ENCODE results near the gene ARHGAP15. TPM values are rescaled to one million over a fixed set of nuclear protein-coding genes. Genes with fewer than 3 reads are reported as not detected.
A peak's percentile ranks its signal among the peaks of the same experiment; 100 is the strongest.

ARHGAP15 gene
- total and polyA plus RNA-seq, 2 experiments from 2014 or later: not detected

GRCh38 chr2:143807671-143808070, 678.5 kb downstream of the ARHGAP15 start:
- Histone ChIP-seq H3K9me2 (ENCODE audit: insufficient read depth) (no peaks in the 10 kb centered on the region), H3K4me3 (no peak overlapping the region), H3K27ac (no peak overlapping the region), H3K9ac (no peak overlapping the region), H3K4me2 (ENCODE audit: unreplicated experiment) (no peak overlapping the region), H2AFZ (no peak overlapping the region), H3K4me1 (ENCODE audit: insufficient read depth) (no peaks in the 10 kb centered on the region), H3K79me2 (ENCODE audit: insufficient read depth) (no peaks in the 10 kb centered on the region), H3K9me3 (ENCODE audit: low read depth) (no peaks in the 10 kb centered on the region), H3F3A (ENCODE audit: insufficient read depth) (no peaks in the 10 kb centered on the region), H3K36me3 (ENCODE audit: low read depth) (no peaks in the 10 kb centered on the region), H3K27me3 (replicated peaks; ENCODE audit: insufficient read depth) (no peaks in the 10 kb centered on the region), H4K20me1 (ENCODE audit: insufficient read depth) (no peaks in the 10 kb centered on the region)
- peak; percentile 12 for DNase-seq
- in situ Hi-C loops (cut with MboI): no loop called here
- TF ChIP-seq EZH2 (IDR thresholded peaks at IDR 0.05; ENCODE audit: insufficient read depth, poor library complexity, severe bottlenecking): no peak
- TF ChIP-seq EZH2phosphoT487 (IDR thresholded peaks at IDR 0.05; ENCODE audit: insufficient read depth, low read depth): no peak
- WGBS, 2 experiments (ENCODE audit: low coverage in 1 of 2, low lambda C conversion rate in 2 of 2, missing lambda C conversion rate in 2 of 2): 60 to 89% methylated on average over 1 of the region's 1 CpG

DNA sequence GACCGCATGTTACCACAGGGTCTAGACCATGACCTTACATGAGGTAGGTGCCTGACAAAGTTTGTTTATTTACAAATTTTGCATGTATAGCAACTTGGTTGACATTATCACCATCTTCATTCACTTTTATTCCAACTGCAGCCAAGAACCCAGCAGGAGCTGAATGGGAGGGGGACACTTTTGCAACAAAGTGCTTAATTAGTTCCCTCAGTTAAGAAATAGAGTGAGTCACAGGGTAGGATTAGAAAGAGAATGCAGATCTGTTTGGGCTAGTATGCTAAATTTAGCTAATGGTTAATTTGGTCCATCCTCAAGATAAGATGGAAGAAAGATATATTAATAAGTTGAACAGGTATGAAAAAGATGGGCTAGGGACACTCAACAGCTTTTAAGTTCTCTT, 678.9 kb downstream of the ARHGAP15 start:
- DNase-seq: peak; percentile 14
- Histone ChIP-seq H4K20me1 (ENCODE audit: insufficient read depth) (no peaks in the 10 kb centered on the region), H3K9ac (no peak overlapping the region), H3F3A (ENCODE audit: insufficient read depth) (no peaks in the 10 kb centered on the region), H3K9me3 (ENCODE audit: low read depth) (no peaks in the 10 kb centered on the region), H3K27ac (no peak overlapping the region), H3K4me2 (ENCODE audit: unreplicated experiment) (no peak overlapping the region), H3K27me3 (replicated peaks; ENCODE audit: insufficient read depth) (no peaks in the 10 kb centered on the region), H3K4me1 (ENCODE audit: insufficient read depth) (no peaks in the 10 kb centered on the region), H3K36me3 (ENCODE audit: low read depth) (no peaks in the 10 kb centered on the region), H3K79me2 (ENCODE audit: insufficient read depth) (no peaks in the 10 kb centered on the region), H2AFZ (no peak overlapping the region), H3K4me3 (no peak overlapping the region), H3K9me2 (ENCODE audit: insufficient read depth) (no peaks in the 10 kb centered on the region)
- in situ Hi-C loops (cut with MboI): no loop called here
- TF ChIP-seq EZH2phosphoT487 (IDR thresholded peaks at IDR 0.05; ENCODE audit: insufficient read depth, low read depth): no peak
- 97 to 100% methylated on average over 1 of the region's 1 CpG for WGBS, 2 experiments (ENCODE audit: low coverage in 1 of 2, low lambda C conversion rate in 2 of 2, missing lambda C conversion rate in 2 of 2)

DNA sequence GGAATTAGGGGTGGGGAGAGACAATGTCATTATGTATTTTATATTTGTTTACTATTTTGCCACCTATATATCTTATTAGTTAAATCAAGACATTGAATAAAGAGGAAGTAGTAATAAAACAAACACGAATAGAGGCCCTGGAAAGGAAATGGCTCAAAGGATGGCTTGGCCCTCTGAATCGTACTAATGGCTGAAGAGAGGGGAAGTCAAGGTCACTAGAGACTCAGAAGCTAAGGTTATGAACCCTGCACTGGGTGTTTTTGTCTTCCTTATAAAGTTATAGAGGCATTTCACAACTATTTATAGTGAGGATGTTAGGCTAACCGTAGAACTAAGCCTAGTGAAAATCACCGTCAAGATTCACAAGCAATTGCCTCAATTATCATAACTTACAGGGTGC, 685.9 kb downstream of the ARHGAP15 start:
- Histone ChIP-seq H3K27me3 (replicated peaks; ENCODE audit: insufficient read depth) (no peaks in the 10 kb centered on the region), H3K9me2 (ENCODE audit: insufficient read depth) (no peaks in the 10 kb centered on the region), H3F3A (ENCODE audit: insufficient read depth) (no peaks in the 10 kb centered on the region), H3K36me3 (ENCODE audit: low read depth) (no peaks in the 10 kb centered on the region), H3K4me1 (ENCODE audit: insufficient read depth) (0 out of 2 replicates have a peak, but pooled peaks cover 3% of the 10 kb centered on the region), H3K4me3 (no peak overlapping the region), H3K79me2 (ENCODE audit: insufficient read depth) (no peaks in the 10 kb centered on the region), H3K9ac (no peak overlapping the region), H4K20me1 (ENCODE audit: insufficient read depth) (no peaks in the 10 kb centered on the region), H3K27ac (no peak overlapping the region), H3K9me3 (ENCODE audit: low read depth) (no peaks in the 10 kb centered on the region), H2AFZ (no peak overlapping the region), H3K4me2 (ENCODE audit: unreplicated experiment) (no peak overlapping the region)
- in situ Hi-C loops (cut with MboI): no loop called here
- no peak for TF ChIP-seq EZH2phosphoT487 (IDR thresholded peaks at IDR 0.05; ENCODE audit: insufficient read depth, low read depth)
- 89 to 91% methylated on average over 4 of the region's 4 CpGs for WGBS, 2 experiments (ENCODE audit: low coverage in 1 of 2, low lambda C conversion rate in 2 of 2, missing lambda C conversion rate in 2 of 2)
- DNase-seq: no peak

GRCh38 chr2:143816916-143817315, 687.7 kb downstream of the ARHGAP15 start:
- no peaks in the 10 kb centered on the region for H3K9me3 ChIP-seq (ENCODE audit: low read depth)
- H3K4me3 ChIP-seq: no peak overlapping the region
- H4K20me1 ChIP-seq (ENCODE audit: insufficient read depth): no peaks in the 10 kb centered on the region
- no peaks in the 10 kb centered on the region for H3K27me3 ChIP-seq (replicated peaks; ENCODE audit: insufficient read depth)
- no peak for DNase-seq
- H2AFZ ChIP-seq: no peak overlapping the region
- H3K27ac ChIP-seq: no peak overlapping the region
- in situ Hi-C loops (cut with MboI): no loop called here
- no peaks in the 10 kb centered on the region for H3K9me2 ChIP-seq (ENCODE audit: insufficient read depth)
- no peaks in the 10 kb centered on the region for H3F3A ChIP-seq (ENCODE audit: insufficient read depth)
- 59 to 61% methylated on average over 3 of the region's 3 CpGs for WGBS, 2 experiments (ENCODE audit: low coverage in 1 of 2, low lambda C conversion rate in 2 of 2, missing lambda C conversion rate in 2 of 2)
- H3K36me3 ChIP-seq (ENCODE audit: low read depth): no peaks in the 10 kb centered on the region
- H3K4me2 ChIP-seq (ENCODE audit: unreplicated experiment): no peak overlapping the region
- no peaks in the 10 kb centered on the region for H3K79me2 ChIP-seq (ENCODE audit: insufficient read depth)
- TF ChIP-seq EZH2 (IDR thresholded peaks at IDR 0.05; ENCODE audit: insufficient read depth, poor library complexity, severe bottlenecking): no peak
- TF ChIP-seq EZH2phosphoT487 (IDR thresholded peaks at IDR 0.05; ENCODE audit: insufficient read depth, low read depth): no peak
- H3K9ac ChIP-seq: no peak overlapping the region
- 0 out of 2 replicates have a peak, but pooled peaks cover 3% of the 10 kb centered on the region for H3K4me1 ChIP-seq (ENCODE audit: insufficient read depth)

Small RNAs within 50 kb of the gene (small RNA-seq; reads per million reads assigned to genes)
- gene MTND4LP12 (ENCODE audit: low read depth, low replicate concordance): not detected
